ENCODE results near the gene ERICH2.
A peak's percentile ranks its signal among the peaks of the same experiment; 100 is the strongest.
"Not testable (repeated sequence)": the region's sequence is repeated elsewhere in the genome, so short reads cannot be mapped to it uniquely, and the experiment has no call there.

Gene ERICH2

DNA sequence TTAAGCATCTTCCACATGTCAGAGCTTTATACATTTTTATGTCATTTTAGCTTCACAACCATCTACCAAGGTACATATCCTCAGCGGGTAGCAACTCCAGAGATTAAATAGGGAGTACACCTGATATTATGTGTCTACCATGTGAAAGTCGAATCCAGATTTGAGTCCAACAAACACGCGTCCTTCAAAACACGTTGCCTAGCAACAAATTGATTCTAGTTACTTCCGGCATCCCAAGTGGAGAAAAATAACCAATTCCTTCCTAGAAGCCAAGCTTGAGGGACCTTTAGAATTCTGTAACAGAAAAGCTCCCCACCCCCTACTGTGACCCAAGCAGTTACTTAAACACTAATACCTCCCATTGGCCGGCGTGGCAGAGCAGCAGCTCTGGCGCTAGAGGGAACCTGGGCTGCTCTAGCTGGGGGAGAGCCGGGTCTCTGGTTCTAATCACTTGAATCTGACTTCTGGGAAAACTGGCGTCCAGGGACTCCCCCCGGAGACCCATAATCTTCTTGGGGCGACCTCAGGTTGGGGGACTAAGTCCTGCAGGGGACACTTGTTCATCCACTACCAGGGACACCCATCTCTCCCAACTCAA lies at the start of gene ERICH2:
ERICH2 (plus strand) TSS at position 371 of the 598 bp plus-strand sequence. CDS start 304 bp downstream, outside the sequence.
- peak in 1 of 2 donors; percentile 4 for DNase-seq (ENCODE audit: low read depth in 1 of 2, low spot score in 1 of 2)

GRCh38 chr2:170721678-170722077 lies 48.5 kb upstream of the ERICH2 start:
- no peak for DNase-seq (ENCODE audit: low read depth in 1 of 2, low spot score in 1 of 2)

- DNase-seq (ENCODE audit: low read depth in 1 of 2, low spot score in 1 of 2): no peak
Observed at GRCh38 chr2:170722301-170722700, 47.9 kb upstream of the ERICH2 start.

DNA sequence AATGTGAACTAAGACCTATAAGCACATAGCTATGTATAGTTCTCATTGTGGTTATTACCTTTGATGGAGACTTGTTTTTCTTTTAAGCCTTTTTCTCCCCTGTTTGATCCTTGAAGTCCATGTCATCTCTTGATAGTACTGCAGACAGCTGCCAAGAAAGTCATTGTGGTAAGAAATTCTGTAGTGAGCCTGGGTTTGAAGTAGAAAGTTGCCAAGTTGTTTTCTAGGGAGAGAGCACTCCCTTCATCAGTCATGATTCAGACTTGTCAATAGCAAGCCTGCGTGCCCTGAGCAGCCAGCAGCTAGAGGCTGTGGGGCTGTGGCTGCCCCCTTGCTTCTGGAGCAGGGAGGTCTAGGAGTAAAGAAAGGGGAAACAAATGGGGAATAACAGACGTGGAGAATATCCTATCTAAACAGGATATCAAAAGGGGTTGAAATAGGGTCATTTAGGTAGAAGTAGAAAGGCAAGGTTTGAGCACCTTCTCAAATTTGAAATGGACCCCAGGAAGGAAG lies 46.7 kb upstream of the ERICH2 start:
- DNase-seq (ENCODE audit: low read depth in 1 of 2, low spot score in 1 of 2): no peak

DNA sequence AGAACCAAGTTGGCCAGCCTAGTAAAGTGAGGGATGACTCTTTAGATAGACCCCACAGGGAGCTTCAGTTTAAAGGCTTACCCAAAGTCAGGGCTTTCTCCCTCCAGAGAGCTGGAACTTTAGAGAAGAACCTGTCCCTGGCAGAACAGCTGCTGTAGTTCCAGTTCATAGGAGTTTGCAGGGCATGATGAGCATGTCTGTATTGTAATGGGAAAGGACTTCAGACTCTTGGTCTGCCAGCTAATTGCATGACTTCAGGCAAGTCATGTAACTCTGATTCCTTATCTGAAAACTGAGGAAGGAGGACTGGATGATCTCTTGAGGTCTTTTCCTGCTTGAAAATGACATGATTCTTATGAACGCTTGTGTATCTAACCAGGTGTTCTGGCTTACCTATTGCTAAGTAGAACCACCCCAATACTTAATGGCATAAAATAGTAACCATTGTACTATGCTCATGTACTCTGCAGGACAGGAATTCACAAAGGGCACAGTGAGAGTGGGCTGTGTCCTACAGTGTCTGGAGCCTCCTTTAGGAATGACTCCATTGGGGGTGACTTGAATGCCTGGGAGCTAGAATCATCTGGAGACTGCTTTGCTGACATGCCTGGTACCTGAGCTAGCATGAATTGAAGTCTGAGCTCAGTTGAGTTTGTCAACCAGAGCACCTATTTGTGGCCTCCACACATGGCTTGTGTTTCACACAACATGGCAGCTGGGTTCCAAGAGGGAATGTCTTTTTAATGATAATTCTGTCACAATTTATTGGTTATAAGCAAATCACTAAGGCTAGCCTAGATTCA lies 36.2 kb upstream of the ERICH2 start:
- no peak for DNase-seq (ENCODE audit: low read depth in 1 of 2, low spot score in 1 of 2)

DNA sequence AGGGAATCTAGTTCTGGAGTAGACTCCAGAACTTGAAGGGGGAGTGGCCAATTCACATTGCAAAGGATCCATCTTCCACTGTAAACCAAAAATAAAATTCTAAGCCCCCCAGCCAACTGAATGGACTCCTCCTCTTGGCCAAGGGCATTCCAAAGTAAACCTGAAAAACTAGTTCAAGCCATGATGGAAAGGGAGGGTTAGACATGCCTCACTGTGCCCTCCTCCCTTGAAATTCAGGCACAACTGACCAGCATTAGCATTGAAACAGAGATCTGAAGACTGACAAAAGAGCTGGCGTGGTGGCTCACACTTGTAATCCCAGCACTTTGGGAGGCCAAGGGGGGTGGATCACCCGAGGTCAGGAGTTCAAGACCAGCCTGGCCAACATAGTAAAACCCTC lies 35.6 kb upstream of the ERICH2 start:
- not testable (repeated sequence) for DNase-seq (ENCODE audit: low read depth in 1 of 2, low spot score in 1 of 2)

DNA sequence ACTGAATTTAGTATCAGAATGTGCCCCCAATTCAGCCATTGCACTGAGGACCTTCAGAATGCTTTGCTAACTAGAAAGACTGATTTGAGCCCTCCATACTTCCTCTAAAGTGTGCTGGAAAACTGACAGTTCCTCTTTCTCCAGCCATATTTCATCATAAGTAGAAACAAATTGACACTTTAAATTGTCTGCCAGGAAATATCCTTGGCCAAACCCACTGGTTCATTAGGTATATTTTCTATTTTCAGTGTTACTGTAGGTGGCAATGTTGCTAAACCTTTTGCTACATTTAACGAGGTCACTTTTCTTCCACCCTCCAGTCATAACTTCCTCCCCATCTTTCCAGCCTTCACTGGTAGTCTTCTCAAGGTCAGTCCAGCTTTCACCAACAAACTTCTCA lies 33.5 kb upstream of the ERICH2 start:
- no peak for DNase-seq (ENCODE audit: low read depth in 1 of 2, low spot score in 1 of 2)

- no peak for DNase-seq (ENCODE audit: low read depth in 1 of 2, low spot score in 1 of 2)
Observed at GRCh38 chr2:170737406-170737805, 32.8 kb upstream of the ERICH2 start.

DNA sequence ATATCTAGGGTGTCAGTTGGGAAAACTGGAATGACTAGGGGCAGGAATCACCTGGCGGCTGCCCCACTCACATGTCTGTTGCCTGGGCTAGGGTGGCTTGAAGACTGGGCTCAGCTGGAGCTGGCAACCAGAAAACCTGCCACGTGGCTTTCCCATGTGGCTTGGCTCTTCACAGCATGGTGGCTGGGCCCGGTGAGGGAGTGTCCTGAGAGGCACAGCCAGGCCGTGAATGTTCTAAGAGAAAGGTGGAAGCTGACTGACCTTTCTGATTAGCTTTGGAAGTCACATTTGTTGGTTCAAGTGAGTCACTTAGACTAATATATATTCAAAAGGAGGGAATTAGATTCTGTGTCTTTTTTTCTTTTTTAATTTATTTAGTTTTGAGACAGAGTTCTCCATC lies 32.4 kb upstream of the ERICH2 start:
- DNase-seq (ENCODE audit: low read depth in 1 of 2, low spot score in 1 of 2): no peak

DNA sequence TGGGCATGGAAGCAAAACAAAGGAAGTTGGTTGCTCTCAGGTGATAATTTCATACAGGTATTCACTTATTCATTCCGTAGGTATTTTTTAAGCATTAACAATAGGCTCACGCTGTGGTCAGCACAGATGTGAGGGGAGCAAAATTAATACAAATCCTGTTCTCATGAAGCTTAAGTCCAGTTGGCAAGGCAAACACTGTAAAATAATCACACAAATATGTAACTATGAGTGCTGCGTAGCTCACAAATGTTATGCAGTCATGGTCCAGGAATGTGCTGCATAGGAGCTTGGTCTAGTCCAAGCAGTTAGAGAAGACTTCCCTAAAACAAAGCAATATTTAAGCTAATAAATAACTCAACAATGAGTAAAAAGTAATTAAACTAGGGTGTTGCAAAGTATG lies 31.1 kb upstream of the ERICH2 start:
- DNase-seq (ENCODE audit: low read depth in 1 of 2, low spot score in 1 of 2): no peak

DNA sequence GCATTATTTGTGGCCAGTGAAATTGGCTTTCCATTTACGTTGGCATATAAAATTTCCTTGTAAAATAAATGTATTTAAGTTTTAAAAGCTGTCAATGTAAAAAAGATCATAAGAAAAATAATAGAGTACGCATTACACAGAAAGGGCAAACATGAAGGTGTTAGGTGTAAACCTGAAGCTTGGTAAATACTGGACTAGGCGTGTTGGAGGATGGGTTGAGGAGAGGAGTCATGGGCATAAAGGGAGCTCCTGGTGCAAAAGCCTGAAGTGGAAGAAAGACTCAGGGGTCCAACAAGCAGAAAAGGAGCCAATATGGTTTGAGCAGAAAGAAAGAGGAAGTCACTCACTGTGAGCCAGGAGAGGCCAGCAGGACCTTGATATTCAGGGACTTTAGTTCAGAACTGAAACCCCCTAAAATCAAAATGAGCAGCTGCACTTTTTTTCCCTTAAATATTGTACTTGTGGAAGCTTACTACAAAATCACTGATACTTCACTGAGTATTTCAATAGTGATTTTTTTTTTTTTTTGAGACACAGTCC lies 30.6 kb upstream of the ERICH2 start:
- no peak for DNase-seq (ENCODE audit: low read depth in 1 of 2, low spot score in 1 of 2)

DNA sequence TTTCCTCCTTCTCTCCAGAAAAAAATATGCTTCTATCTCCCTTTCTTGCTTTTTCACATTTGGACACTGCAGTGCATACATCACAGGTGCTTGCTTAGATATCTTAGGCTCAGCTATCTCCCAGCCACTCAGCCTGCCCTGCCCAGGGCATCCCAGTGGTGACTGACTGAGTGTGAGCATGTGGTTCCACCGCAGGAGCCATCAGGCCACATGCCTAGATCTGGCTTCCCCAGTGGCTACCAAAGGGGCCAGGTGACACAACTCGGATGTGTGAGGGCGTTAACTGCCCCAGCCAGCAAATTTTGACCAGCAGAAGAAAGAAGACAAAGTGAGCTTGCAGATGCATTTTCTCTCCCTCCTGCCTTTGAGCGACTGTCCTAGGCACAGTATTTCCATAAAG lies 29.5 kb upstream of the ERICH2 start:
- no peak for DNase-seq (ENCODE audit: low read depth in 1 of 2, low spot score in 1 of 2)

DNA sequence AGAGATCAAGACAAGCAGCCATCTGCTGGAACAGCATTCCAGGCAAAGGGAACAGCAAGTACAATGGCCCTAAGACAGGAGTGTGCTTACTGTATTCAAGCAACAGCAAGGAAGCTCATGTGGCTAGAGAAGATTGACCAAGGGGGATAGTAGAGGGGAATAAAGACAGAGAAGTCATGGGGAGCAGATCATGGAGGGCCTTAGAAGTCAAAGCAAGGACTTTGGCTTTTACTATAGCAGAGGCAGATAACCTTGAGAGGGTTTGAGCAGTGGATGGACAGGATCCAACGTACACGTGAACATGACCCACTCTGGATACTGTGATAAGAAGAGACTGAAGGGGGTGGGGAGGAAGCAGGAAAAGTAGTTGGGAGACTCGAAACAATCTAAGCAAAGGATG lies 28.2 kb upstream of the ERICH2 start:
- DNase-seq (ENCODE audit: low read depth in 1 of 2, low spot score in 1 of 2): no peak

GRCh38 chr2:170742896-170743529 lies 27.2 kb upstream of the ERICH2 start:
- no peak for DNase-seq (ENCODE audit: low read depth in 1 of 2, low spot score in 1 of 2)

- no peak for DNase-seq (ENCODE audit: low read depth in 1 of 2, low spot score in 1 of 2)
Observed at GRCh38 chr2:170743530-170744239, 26.5 kb upstream of the ERICH2 start.

GRCh38 chr2:170744248-170745002 lies 25.8 kb upstream of the ERICH2 start:
- no peak for DNase-seq (ENCODE audit: low read depth in 1 of 2, low spot score in 1 of 2)

DNA sequence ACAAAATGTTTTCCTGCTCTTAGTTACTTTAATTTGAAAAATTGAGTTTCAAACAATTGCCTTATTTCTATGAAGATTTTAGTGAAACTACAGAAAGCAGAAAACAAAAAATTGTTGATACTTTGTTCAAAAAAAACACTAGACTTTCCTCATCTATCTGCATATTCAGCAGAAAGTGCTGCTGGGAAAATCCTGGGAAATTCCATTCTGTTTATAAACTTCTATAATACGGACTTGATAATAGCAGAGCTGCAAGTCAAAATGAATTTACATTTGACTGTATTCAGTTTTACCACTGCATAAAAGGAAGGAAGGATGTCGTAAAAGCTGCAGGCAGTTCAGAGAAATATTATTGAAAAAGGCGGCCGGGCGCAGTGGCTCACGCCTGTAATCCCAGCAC lies 24.9 kb upstream of the ERICH2 start:
- DNase-seq (ENCODE audit: low read depth in 1 of 2, low spot score in 1 of 2): no peak

DNA sequence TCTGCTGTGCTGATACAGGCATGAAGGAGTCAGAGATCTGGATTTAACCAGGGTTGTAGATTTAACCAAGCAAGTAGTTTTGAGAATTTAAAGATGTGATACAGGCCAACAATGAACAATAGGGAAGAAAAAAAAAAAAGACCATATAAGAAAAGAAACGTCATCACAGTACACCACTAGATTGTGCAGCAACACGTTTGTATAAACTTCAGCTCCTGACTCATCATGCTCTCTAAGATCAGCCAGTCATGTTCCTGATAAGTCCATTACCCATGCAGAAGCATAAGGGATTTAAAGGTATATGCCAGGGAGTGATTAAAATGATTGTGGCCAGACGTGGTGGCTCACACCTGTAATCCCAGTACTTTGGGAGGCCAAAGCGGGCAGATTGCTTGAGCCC lies 22.3 kb upstream of the ERICH2 start:
- no peak for DNase-seq (ENCODE audit: low read depth in 1 of 2, low spot score in 1 of 2)

DNA sequence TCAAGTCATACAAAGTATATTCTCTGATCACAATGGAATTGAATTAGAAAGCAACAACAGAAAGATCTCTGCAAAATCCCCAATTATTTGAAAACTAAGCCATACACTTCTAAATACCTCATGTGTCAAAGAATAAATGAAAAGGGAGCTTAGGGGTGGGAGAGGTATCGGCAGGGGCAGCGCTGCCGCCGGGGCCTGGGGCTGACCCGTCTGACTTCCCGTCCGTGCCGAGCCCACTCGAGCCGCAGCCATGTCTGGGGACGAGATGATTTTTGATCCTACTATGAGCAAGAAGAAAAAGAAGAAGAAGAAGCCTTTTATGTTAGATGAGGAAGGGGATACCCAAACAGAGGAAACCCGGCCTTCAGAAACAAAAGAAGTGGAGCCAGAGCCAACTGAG lies 18.6 kb upstream of the ERICH2 start:
- DNase-seq (ENCODE audit: low read depth in 1 of 2, low spot score in 1 of 2): not testable (repeated sequence)

- no peak for DNase-seq (ENCODE audit: low read depth in 1 of 2, low spot score in 1 of 2)
Observed at GRCh38 chr2:170761572-170761971, 8.6 kb upstream of the ERICH2 start.

All from activated T-helper 1 cell treated with anti-CD3 and anti-CD28 coated beads, Interleukin-2, amount 50 U/mL, for 16 hours (primary cell).